Fibroblast of lung (primary cell): ENCODE data around the gene PHEX. TPM values are rescaled to one million over a fixed set of nuclear protein-coding genes. Genes with fewer than 3 reads are reported as not detected.

Experiments
- DNase-seq, 2 donors: peaks; one replicate each; pipeline versions ENCODE4 v3.0.0 to v3.0.0-alpha.2; 2010; ENCODE audit warnings: low read depth in 2 of 2
- H2AFZ ChIP-seq: 2 replicates; pipeline ENCODE4 v1.5.1; 2012; ENCODE audit warnings: low read length, control low read depth, inconsistent platforms
- H3K27ac ChIP-seq: 2 replicates; pipeline ENCODE4 v1.5.1; 2011; ENCODE audit warnings: low read length, control low read depth; ENCODE audit not compliant: insufficient read depth
- H3K27me3 ChIP-seq: 2 replicates; pipeline ENCODE4 v1.5.1; 2011; ENCODE audit warnings: mild to moderate bottlenecking, low read length; ENCODE audit not compliant: control insufficient read depth, insufficient read depth
- H3K36me3 ChIP-seq: 2 replicates; pipeline ENCODE4 v1.5.1; 2011; ENCODE audit warnings: low read length; ENCODE audit not compliant: control insufficient read depth, insufficient read depth
- H3K4me1 ChIP-seq: 2 replicates; pipeline ENCODE4 v1.5.1; 2011; ENCODE audit warnings: low read length; ENCODE audit not compliant: control insufficient read depth, insufficient read depth; ENCODE audit errors: extremely low read depth
- H3K4me2 ChIP-seq: 2 replicates; pipeline ENCODE4 v1.5.1; 2011; ENCODE audit warnings: low read length, control low read depth; ENCODE audit not compliant: insufficient read depth; ENCODE audit errors: extremely low read depth
- H3K4me3 ChIP-seq, 4 experiments: fragments of 200-600 bp in 1 of 4; sonication (generic) in 1 of 4; replicated peaks in 1 of 4; 2 replicates each; pipeline ENCODE4 v1.5.1; 2011 to 2016; ENCODE audit warnings: low read length in 4 of 4, low read depth in 3 of 4, mild to moderate bottlenecking in 3 of 4, control low read depth in 2 of 4, inconsistent platforms in 1 of 4, mixed read lengths in 1 of 4; ENCODE audit not compliant: insufficient read depth in 1 of 4; ENCODE audit errors: control extremely low read depth in 1 of 4
- H3K79me2 ChIP-seq: 2 replicates; pipeline ENCODE4 v1.5.1; 2012; ENCODE audit warnings: mild to moderate bottlenecking, low read length, inconsistent platforms; ENCODE audit not compliant: control insufficient read depth, insufficient read depth
- H3K9ac ChIP-seq: 2 replicates; pipeline ENCODE4 v1.5.1; 2011; ENCODE audit warnings: mild to moderate bottlenecking, low read length, control low read depth; ENCODE audit not compliant: insufficient read depth
- H3K9me3 ChIP-seq: 2 replicates; pipeline ENCODE4 v1.5.1; 2012; ENCODE audit warnings: low read depth, low read length; ENCODE audit not compliant: control insufficient read depth, insufficient read depth
- H4K20me1 ChIP-seq: 2 replicates; pipeline ENCODE4 v1.5.1; 2011; ENCODE audit warnings: low read length; ENCODE audit not compliant: control insufficient read depth, insufficient read depth; ENCODE audit errors: extremely low read depth
- EZH2 ChIP-seq: IDR thresholded peaks from 2 replicates; pipeline ENCODE4 v1.5.1; 2012; ENCODE audit warnings: low read length, control low read depth, mild to moderate bottlenecking; ENCODE audit errors: missing control alignments
- polyA plus RNA-seq, 2 donors: library from polyadenylated mRNA; depleted of rRNA in 1 of 2; stranded (reverse) in 1 of 2; unstranded in 1 of 2; fragments of >200 nt; gene quantifications; 2 replicates each; pipeline ENCODE4 v1.2.1, GENCODE V29; 2011 to 2012; ENCODE audit warnings: missing spikeins in 1 of 2
- total RNA-seq: library from RNA; depleted of rRNA; stranded (reverse); fragments of >200 nt; gene quantifications from 2 replicates; pipeline ENCODE4 v1.2.1, GENCODE V29; 2014
- TF ChIP-seq, protein P1 (sequence below), 2 donors: IDR thresholded peaks in 1 of 2; conservative IDR thresholded peaks in 1 of 2; 1 replicate in 1 of 2; 2 replicates in 1 of 2; pipeline ENCODE4 v1.5.1; 2011 to 2012; ENCODE audit warnings: low read length in 2 of 2, control low read depth in 1 of 2, inconsistent platforms in 1 of 2, low read depth in 1 of 2, mild to moderate bottlenecking in 1 of 2

Gene PHEX
- total and polyA plus RNA-seq, 2 donors (not counting 1 experiment from before 2014, with no cell fraction given) = 1.2 to 1.7 TPM

DNA sequence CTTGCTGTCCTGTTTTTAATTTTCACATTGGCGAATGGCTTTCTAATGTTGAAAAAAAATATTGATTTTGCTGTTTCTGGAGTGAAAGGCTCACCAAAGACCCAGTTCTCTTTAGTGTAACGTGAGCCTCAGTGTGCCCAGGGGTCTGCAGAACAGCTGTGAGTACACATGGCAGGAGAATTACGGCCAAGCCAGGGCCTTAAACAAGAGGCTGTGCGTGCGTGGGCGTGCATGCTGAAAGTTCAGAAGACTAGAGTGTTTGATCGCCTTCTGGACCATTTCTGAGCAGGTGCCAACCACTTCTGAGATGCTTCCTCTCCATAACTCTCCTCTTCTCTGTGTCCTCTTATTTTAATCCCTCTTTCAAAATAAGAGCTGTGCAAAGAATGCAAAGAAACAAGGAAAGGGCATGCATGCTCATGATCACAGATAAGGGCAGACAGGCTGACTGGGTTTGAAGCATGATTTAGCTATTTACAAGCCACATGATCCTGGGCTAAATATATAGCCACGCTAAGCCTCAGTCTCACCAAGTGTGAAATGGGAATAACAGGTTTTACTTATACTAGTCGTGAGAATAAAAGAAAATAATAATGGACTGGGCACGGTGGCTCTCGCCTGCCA lies 9.9 kb downstream of the PHEX start:
- H4K20me1 ChIP-seq = no peaks in the 10 kb centered on the region
- no peak for DNase-seq
- no peak overlapping the region for H3K4me2 ChIP-seq
- TF ChIP-seq EZH2 = no peak
- TF ChIP-seq, protein P1, sequence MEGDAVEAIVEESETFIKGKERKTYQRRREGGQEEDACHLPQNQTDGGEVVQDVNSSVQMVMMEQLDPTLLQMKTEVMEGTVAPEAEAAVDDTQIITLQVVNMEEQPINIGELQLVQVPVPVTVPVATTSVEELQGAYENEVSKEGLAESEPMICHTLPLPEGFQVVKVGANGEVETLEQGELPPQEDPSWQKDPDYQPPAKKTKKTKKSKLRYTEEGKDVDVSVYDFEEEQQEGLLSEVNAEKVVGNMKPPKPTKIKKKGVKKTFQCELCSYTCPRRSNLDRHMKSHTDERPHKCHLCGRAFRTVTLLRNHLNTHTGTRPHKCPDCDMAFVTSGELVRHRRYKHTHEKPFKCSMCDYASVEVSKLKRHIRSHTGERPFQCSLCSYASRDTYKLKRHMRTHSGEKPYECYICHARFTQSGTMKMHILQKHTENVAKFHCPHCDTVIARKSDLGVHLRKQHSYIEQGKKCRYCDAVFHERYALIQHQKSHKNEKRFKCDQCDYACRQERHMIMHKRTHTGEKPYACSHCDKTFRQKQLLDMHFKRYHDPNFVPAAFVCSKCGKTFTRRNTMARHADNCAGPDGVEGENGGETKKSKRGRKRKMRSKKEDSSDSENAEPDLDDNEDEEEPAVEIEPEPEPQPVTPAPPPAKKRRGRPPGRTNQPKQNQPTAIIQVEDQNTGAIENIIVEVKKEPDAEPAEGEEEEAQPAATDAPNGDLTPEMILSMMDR (conservative IDR thresholded peaks at IDR 0.05 in 1 of 2, IDR thresholded peaks at IDR 0.05 in 1 of 2; ENCODE audit: low read depth in 1 of 2, low read length in 2 of 2) = no peak
- no peak overlapping the region for H3K27ac ChIP-seq
- no peak overlapping the region for H2AFZ ChIP-seq
- no peak overlapping the region for H3K9ac ChIP-seq
- no peaks in the 10 kb centered on the region for H3K9me3 ChIP-seq
- no peaks in the 10 kb centered on the region for H3K4me1 ChIP-seq
- no peaks in the 10 kb centered on the region for H3K36me3 ChIP-seq
- no peak overlapping the region for H3K4me3 ChIP-seq
- H3K79me2 ChIP-seq = no peaks in the 10 kb centered on the region
- H3K27me3 ChIP-seq = no peaks in the 10 kb centered on the region

DNA sequence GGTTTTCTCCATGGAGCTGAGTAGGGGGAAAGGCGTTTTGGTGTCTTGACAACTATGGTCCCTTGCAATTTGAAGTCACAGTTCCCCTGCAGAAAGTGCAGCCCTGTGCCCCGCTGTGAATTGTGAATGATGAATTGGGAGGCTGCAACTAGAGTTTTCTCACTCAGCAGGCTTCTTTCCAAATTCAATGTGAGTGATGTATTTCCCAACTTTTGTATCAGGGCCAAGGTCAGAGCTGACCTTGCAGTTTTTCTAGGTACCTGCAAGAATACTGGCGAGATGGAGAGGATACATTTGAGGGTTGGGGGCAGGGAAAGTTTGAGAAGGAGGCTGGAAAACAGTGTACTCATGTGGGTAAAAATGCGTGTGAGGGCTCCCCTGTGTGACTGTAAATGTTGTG lies 11.7 kb downstream of the PHEX start:
- H3K36me3 ChIP-seq = no peaks in the 10 kb centered on the region
- TF ChIP-seq, protein P1 (conservative IDR thresholded peaks at IDR 0.05 in 1 of 2, IDR thresholded peaks at IDR 0.05 in 1 of 2; ENCODE audit: low read depth in 1 of 2, low read length in 2 of 2) = no peak
- TF ChIP-seq EZH2 = no peak
- no peaks in the 10 kb centered on the region for H4K20me1 ChIP-seq
- no peaks in the 10 kb centered on the region for H3K27me3 ChIP-seq
- no peaks in the 10 kb centered on the region for H3K4me1 ChIP-seq
- no peaks in the 10 kb centered on the region for H3K9me3 ChIP-seq
- H3K79me2 ChIP-seq = no peaks in the 10 kb centered on the region
- no peak overlapping the region for H3K9ac ChIP-seq
- no peak for DNase-seq
- no peak overlapping the region for H3K27ac ChIP-seq
- H3K4me2 ChIP-seq = no peak overlapping the region
- no peak overlapping the region for H3K4me3 ChIP-seq
- no peak overlapping the region for H2AFZ ChIP-seq

DNA sequence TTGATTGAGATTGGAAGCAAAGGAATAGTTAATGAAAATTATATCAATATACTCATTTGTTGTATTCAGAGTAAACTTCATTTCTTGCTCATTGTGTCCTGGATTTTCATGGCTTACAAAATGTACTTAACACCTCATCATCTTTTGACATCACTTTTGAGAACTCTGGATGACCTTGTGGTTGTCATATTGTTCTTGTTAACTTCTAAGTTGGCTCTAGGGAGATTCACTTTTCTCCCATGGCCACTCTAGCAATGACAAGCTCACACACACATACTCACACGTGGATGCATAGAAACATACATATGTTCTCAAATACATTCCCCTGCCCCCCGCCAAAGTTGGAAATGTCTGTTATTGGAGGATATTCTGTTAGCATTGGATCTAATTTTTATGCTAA lies 15.3 kb downstream of the PHEX start:
- H3K4me1 ChIP-seq = no peaks in the 10 kb centered on the region
- no peaks in the 10 kb centered on the region for H4K20me1 ChIP-seq
- no peak overlapping the region for H3K27ac ChIP-seq
- TF ChIP-seq EZH2 = no peak
- TF ChIP-seq, protein P1 (conservative IDR thresholded peaks at IDR 0.05 in 1 of 2, IDR thresholded peaks at IDR 0.05 in 1 of 2; ENCODE audit: low read depth in 1 of 2, low read length in 2 of 2) = no peak
- H3K79me2 ChIP-seq = no peaks in the 10 kb centered on the region
- H2AFZ ChIP-seq = no peak overlapping the region
- peak in 1 of 2 donors; percentile 33 for DNase-seq
- no peaks in the 10 kb centered on the region for H3K9me3 ChIP-seq
- no peak overlapping the region for H3K4me3 ChIP-seq
- no peak overlapping the region for H3K9ac ChIP-seq
- H3K36me3 ChIP-seq = no peaks in the 10 kb centered on the region
- no peak overlapping the region for H3K4me2 ChIP-seq
- no peaks in the 10 kb centered on the region for H3K27me3 ChIP-seq
